LNCaP clone FGC (cell line): Measurements from ENCODE around the gene KLHL7.

Source experiments
- DNase-seq: peaks from one replicate; pipeline ENCODE4 v3.0.0-alpha.2; 2011; ENCODE audit warnings: low read depth
- H3K4me3 ChIP-seq: 2 replicates; pipeline ENCODE4 v1.5.1; 2011; ENCODE audit warnings: mild to moderate bottlenecking, low read depth, low read length, control low read depth
- CTCF ChIP-seq: IDR thresholded peaks from 2 replicates; pipeline ENCODE4 v1.5.1; 2012; ENCODE audit warnings: mild to moderate bottlenecking; ENCODE audit not compliant: control insufficient read depth, insufficient read depth; ENCODE audit errors: extremely low read depth

KLHL7 gene

GRCh38 chr7:23106823-23107663 is 1.5 kb downstream of the KLHL7 start:
- DNase-seq: no peak
- no peak for TF ChIP-seq CTCF
- H3K4me3 ChIP-seq: peak overlapping the region; percentile 85

GRCh38 chr7:23107781-23108180 is 2.2 kb downstream of the KLHL7 start:
- no peak for TF ChIP-seq CTCF
- H3K4me3 ChIP-seq: no peak overlapping the region; the same call in 1 of the 2 replicates
- no peak for DNase-seq

- no peak overlapping the region for H3K4me3 ChIP-seq
- no peak for DNase-seq
- no peak for TF ChIP-seq CTCF
These were observed 3.4 kb downstream of the KLHL7 start for GRCh38 chr7:23108995-23109394.

- TF ChIP-seq CTCF: no peak
- H3K4me3 ChIP-seq: no peak overlapping the region
- no peak for DNase-seq
These were observed 3.9 kb downstream of the KLHL7 start for GRCh38 chr7:23109470-23109869.

- no peak overlapping the region for H3K4me3 ChIP-seq
- no peak for TF ChIP-seq CTCF
- DNase-seq: no peak
These were observed 9.3 kb downstream of the KLHL7 start for GRCh38 chr7:23114896-23115295.

DNA sequence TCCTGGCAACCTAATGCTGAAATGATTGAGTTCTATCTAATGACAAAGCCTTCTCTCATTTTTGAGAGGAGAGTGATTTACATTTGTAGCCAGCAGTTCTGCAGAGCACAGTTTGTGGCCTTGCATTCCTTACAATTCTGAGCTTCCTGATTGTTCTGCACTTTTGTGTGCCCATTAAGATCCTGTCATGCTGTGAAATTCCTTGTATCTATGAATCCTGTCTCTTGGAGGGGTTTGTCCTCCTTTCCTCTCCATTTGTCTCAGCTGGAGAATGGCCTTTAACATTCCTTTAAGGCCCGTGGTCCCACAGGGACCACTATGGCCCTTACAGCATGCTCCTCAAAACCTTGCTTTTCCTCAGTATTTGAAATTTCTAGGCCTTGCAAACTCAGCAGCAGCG is 10.4 kb downstream of the KLHL7 start:
- DNase-seq: no peak
- no peak for TF ChIP-seq CTCF

GRCh38 chr7:23117841-23118240 is 12.3 kb downstream of the KLHL7 start:
- no peak for TF ChIP-seq CTCF
- H3K4me3 ChIP-seq: no peak overlapping the region
- no peak for DNase-seq

More for the DNA sequence above, 10.4 kb downstream of the KLHL7 start:
- H3K4me3 ChIP-seq: no peak overlapping the region
